Sigmoid colon (tissue), 3 donors: ENCODE data around the gene DIP2C.

Experiments
- CTCF ChIP-seq, 4 experiments: fragments of 450-650 bp in 3 of 4; fragments of 200-600 bp in 1 of 4; IDR thresholded peaks; one replicate each; pipeline ENCODE4 v1.5.1; 2016 to 2019; ENCODE audit warnings: antibody characterized with exemption in 4 of 4, mild to moderate bottlenecking in 3 of 4, moderate library complexity in 2 of 4
- POLR2A ChIP-seq, 2 donors: fragments of 450-650 bp; IDR thresholded peaks; one replicate each; pipeline ENCODE4 v1.6.1; 2016; ENCODE audit warnings: antibody characterized with exemption in 2 of 2, mild to moderate bottlenecking in 2 of 2, moderate library complexity in 2 of 2

- TF ChIP-seq CTCF (IDR thresholded peaks at IDR 0.05) (no peak), POLR2A (IDR thresholded peaks at IDR 0.05) (no peak)
These were observed 235.8 kb downstream of the DIP2C start for GRCh38 chr10:453647-454046.
